ENCODE measurements around the gene CFAP65.

CFAP65 gene

DNA sequence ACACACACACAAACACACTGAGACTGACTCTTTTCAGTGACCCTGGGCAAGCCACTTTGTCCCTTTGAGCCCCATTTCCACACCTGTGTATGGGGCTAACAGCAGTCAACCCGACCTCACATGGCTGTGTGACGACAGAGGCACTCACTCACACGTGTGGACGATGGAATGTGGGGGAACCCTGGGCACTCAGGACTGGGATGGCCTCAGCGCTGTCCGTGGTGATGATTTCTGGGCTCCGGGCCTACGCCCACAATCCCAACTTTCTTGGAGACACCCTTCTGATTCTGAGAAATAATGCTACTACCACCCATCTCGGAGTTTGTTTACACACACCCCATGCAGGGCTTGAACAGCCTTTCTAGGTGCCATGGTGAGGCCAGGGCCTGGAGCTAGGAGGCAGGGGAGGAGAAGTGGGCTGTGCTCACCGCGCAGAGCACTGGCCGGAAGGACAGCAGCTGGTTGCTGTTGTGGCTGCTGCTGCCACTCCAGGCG lies 49.6 kb downstream of the CFAP65 start:
- Histone ChIP-seq H3K79me2 (ENCODE audit: control insufficient read depth, low read length) (no peaks in the 10 kb centered on the region), H3K4me2 (ENCODE audit: low read length) (no peak overlapping the region), H3K9me2 (replicated peaks; ENCODE audit: control insufficient read depth, low read length) (no peaks in the 10 kb centered on the region), H3K9me3 (ENCODE audit: control insufficient read depth, insufficient read depth, low read length) (no peaks in the 10 kb centered on the region), H4K20me1 (ENCODE audit: control insufficient read depth, insufficient read depth, low read depth, low read length) (no peaks in the 10 kb centered on the region), H3K4me1 (ENCODE audit: control insufficient read depth, low read length) (peaks cover 5% of the 10 kb centered on the region; the same call in 1 of the 2 replicates), H3K27ac (ENCODE audit: low read depth, low read length) (no peak overlapping the region), H3K36me3 (ENCODE audit: control insufficient read depth, low read length) (no peaks in the 10 kb centered on the region), H3K27me3 (ENCODE audit: control insufficient read depth, low read length) (peaks cover 82% of the 10 kb centered on the region), H3K4me3 (ENCODE audit: low read length) (no peak overlapping the region), H3F3A (ENCODE audit: control insufficient read depth, insufficient read depth) (no peaks in the 10 kb centered on the region)
- TF ChIP-seq CTCF (IDR thresholded peaks at IDR 0.05; ENCODE audit: low read depth, low read length, poor library complexity, severe bottlenecking) (no peak), EZH2phosphoT487 (IDR thresholded peaks at IDR 0.05; ENCODE audit: borderline replicate concordance, low read length) (0 out of 2 replicates have a peak, but pooled peaks have one; percentile 46)

GRCh38 chr2:218990612-218991011 lies 50.7 kb downstream of the CFAP65 start:
- no peaks in the 10 kb centered on the region for H3K79me2 ChIP-seq (ENCODE audit: control insufficient read depth, low read length)
- H3K9me2 ChIP-seq (replicated peaks; ENCODE audit: control insufficient read depth, low read length) = no peaks in the 10 kb centered on the region
- no peak for TF ChIP-seq CTCF (IDR thresholded peaks at IDR 0.05; ENCODE audit: low read depth, low read length, poor library complexity, severe bottlenecking)
- no peak for TF ChIP-seq EZH2phosphoT487 (IDR thresholded peaks at IDR 0.05; ENCODE audit: borderline replicate concordance, low read length)
- H4K20me1 ChIP-seq (ENCODE audit: control insufficient read depth, insufficient read depth, low read depth, low read length) = no peaks in the 10 kb centered on the region
- H3K36me3 ChIP-seq (ENCODE audit: control insufficient read depth, low read length) = no peaks in the 10 kb centered on the region
- H3K27me3 ChIP-seq (ENCODE audit: control insufficient read depth, low read length) = peaks cover 83% of the 10 kb centered on the region
- H3K4me2 ChIP-seq (ENCODE audit: low read length) = no peak overlapping the region
- H3K4me1 ChIP-seq (ENCODE audit: control insufficient read depth, low read length) = no peaks in the 10 kb centered on the region
- no peak overlapping the region for H3K4me3 ChIP-seq (ENCODE audit: low read length)
- no peak overlapping the region for H3K27ac ChIP-seq (ENCODE audit: low read depth, low read length)
- H3F3A ChIP-seq (ENCODE audit: control insufficient read depth, insufficient read depth) = no peaks in the 10 kb centered on the region
- no peaks in the 10 kb centered on the region for H3K9me3 ChIP-seq (ENCODE audit: control insufficient read depth, insufficient read depth, low read length)

DNA sequence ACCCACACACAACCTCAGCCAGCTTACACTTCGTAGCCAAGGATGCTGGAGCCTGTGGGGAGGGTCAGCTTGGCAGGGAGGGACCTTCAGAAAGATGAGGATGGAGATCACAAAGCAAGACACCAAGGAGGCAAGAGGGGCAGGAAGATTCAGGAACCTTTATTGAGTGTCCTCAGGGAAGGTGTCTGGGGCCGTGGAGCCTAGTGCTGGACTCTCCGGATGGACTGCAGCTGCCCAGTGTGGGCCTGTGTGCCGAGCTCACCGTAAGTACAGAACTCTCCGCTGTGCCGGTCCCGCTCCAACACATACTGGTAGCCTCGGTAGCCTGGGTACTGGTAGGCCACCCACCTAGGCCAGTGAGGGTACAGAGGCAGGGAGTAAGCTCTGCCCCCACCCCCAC lies 51.3 kb downstream of the CFAP65 start:
- Histone ChIP-seq H3K36me3 (ENCODE audit: control insufficient read depth, low read length) (no peaks in the 10 kb centered on the region), H3K4me2 (ENCODE audit: low read length) (no peak overlapping the region), H3K79me2 (ENCODE audit: control insufficient read depth, low read length) (no peaks in the 10 kb centered on the region), H3K27ac (ENCODE audit: low read depth, low read length) (no peak overlapping the region), H3K9me2 (replicated peaks; ENCODE audit: control insufficient read depth, low read length) (no peaks in the 10 kb centered on the region), H3K4me1 (ENCODE audit: control insufficient read depth, low read length) (no peaks in the 10 kb centered on the region), H3K4me3 (ENCODE audit: low read length) (no peak overlapping the region), H3F3A (ENCODE audit: control insufficient read depth, insufficient read depth) (no peaks in the 10 kb centered on the region), H3K27me3 (ENCODE audit: control insufficient read depth, low read length) (peaks cover 80% of the 10 kb centered on the region), H4K20me1 (ENCODE audit: control insufficient read depth, insufficient read depth, low read depth, low read length) (no peaks in the 10 kb centered on the region), H3K9me3 (ENCODE audit: control insufficient read depth, insufficient read depth, low read length) (no peaks in the 10 kb centered on the region)
- TF ChIP-seq EZH2phosphoT487 (IDR thresholded peaks at IDR 0.05; ENCODE audit: borderline replicate concordance, low read length) (no peak), CTCF (IDR thresholded peaks at IDR 0.05; ENCODE audit: low read depth, low read length, poor library complexity, severe bottlenecking) (no peak)
